HG03060 (cell line): ENCODE results near the gene MORN3.
"Not testable (repeated sequence)": the region's sequence is repeated elsewhere in the genome, so short reads cannot be mapped to it uniquely, and the experiment has no call there.

ENCODE experiments used
- ATAC-seq: cut with Tn5 transposase; IDR thresholded peaks from one replicate; pipeline ENCODE4 v1.9.1; 2021; ENCODE audit warnings: low read depth, moderate number of reproducible peaks; ENCODE audit not compliant: unreplicated experiment

MORN3 gene

DNA sequence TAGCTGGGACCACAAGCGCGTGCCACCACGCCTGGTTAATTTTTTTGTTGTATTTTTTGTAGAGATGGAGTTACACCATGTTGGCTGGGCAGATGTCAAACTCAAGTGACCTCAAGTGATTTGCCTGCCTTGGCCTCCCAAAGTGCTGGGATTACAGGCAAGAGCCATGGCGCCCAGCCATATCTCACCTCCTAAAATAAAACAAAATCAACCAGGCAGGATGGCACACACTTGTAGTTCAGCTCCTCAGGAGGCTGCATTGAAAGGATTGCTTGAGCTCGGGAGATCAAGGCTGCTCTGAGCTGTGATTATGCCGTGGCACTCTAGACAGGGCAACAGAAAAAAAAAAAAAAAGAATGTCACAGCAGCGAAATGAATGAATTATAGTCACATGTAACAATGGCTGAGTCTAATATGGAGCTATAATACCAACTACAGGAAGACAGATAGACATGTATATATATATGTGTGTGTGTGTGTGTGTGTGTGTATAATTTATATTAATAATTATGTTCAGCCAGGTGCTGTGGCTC lies 23.8 kb upstream of the MORN3 start:
- ATAC-seq, result no peak

DNA sequence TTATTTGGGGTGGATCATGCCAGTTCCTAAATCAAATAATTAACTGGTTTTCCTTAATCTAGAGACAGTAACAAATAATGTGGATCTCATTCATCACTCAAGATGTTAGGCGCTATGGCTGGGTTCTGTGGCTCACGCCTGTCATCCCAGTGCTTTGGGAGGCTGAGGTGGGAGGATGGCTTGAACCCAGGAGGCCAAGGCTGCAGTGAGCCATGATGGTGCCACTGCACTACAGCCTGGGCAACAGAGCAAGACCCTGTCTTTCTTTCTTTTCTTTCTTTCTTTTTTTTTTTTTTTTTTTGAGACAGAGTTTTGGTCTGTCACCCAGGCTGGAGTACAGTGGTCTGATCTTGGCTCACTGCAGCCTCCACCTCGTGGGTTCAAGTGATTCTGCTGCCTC lies 23.3 kb upstream of the MORN3 start:
- not testable (repeated sequence) for ATAC-seq

DNA sequence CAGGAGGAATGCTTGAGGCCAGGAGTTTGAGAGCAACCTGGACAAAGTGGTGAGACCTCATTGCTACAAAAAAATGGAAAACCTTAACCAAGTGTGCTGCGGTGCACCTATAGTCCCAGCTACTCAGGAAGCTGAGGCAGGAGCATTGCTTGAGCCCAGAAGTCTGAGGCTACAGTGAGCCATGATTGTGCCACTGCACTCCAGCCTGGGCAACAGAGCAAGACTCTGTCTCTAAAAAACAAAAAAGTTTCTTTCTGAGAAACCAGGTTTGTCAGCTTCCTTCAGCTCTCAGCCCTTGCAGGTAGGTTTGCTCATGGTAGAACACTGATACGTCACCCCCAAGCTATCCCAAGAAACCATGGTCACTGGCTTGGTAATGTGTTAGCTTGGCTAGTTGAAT lies 20.0 kb upstream of the MORN3 start:
- ATAC-seq, result no peak

DNA sequence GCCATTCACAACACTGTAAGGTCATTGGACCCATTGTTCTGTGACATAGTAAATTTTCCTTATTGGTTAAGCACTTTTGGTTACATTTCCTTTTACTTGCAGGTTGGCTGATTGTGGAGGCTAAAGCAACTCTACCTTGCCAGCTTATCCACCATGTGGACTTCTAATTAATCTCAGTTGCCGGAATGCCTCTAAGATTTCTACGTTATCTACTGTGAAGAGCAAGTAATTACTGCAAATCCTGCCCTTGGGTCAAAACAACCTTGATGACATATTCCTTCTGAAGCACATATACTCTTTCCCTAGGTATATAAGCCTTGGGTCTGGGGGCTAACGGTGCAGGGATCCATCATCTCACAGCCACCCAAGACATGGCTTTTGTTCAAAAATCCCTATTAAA lies 19.5 kb upstream of the MORN3 start:
- no peak for ATAC-seq

DNA sequence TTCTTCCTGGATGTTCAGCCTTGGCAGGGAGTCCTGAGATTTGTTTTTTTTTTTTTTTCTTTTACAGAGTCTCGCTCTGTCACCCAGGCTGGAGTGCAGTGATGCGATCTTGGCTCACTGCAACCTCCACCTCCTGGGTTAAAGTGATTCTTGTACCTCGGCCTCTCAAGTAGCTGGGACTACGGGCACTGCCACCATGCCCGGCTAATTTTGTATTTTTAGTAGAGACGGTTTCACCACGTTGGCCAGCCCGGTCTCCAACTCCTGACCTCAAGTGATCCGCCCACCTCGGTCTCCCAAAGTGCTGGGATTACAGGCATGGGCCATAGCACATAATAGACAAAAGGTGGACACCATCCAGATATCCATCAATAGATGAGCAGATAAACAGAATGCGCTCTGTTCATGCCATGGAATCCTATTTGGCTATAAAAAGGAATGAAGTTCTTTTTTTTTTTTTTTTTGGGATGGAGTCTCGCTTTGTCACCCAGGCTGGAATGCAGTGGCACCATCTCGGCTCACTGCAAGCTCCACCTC lies 10.3 kb upstream of the MORN3 start:
- not testable (repeated sequence) for ATAC-seq

DNA sequence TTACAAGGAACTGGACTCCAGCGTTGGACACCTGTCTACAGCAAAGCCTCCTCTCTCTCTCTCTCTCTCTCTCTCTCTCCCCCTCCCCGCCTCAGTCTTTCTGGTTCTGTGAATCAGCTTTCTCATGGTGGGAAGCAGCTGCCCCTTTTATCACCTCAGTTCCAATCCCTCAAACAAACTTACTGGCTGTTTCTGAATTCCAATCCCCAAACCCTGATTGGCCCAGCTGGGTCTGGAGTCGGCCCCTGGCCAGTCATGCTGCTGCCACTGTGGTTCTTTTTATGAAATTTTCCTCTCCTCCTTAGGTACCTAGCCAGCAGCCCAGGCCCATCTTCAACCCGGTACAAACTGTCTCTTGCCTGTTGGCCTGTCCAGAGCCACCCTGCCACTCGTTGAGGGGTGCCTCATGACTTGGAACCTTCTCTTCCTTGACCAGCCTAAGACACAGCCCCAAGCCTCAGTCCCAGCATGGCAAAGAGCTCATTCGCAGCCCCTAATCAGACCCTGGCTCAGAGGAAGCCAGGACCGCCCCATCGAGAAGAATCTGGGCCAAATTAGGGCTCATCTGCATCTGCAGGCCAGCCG lies 9.4 kb upstream of the MORN3 start:
- no peak for ATAC-seq

DNA sequence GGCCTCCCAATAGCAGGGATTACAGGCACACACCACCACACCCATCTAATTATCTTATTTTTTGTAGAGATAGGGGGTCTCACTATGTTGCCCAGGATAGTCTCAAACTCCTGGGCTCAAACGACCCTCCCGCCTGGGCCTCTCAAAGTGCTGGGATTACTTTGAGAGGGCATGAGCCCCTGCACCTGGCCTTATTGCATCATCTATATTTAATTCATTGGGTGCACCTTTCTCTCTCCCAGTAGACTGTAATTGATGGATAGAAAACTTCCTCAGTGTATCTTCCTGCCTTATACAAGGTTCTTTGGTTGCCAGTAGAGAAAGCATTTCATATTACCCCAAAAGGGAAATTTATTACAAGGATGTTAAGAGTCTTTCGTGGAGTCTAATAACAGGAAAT lies 8.9 kb upstream of the MORN3 start:
- ATAC-seq, result no peak

DNA sequence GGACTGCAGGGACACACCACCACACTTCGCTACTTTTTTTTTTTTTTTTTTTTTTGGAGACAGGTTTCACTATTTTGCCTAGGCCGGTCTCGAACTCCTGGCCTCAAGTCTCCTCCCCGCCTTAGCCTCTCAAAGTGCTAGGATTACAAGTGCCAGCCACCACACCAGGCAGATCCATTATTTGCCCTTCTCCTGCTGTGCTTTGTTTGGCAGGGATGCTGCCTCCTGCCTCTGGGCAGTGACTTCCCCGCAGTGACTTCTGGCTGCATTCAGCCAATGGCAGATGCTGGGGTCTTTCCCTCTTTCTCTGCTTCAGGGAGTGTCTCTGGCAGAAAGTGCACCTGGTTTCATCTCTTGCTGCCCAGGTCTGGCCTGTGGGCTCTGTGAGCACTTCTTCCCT lies 6.7 kb upstream of the MORN3 start:
- ATAC-seq, result no peak

DNA sequence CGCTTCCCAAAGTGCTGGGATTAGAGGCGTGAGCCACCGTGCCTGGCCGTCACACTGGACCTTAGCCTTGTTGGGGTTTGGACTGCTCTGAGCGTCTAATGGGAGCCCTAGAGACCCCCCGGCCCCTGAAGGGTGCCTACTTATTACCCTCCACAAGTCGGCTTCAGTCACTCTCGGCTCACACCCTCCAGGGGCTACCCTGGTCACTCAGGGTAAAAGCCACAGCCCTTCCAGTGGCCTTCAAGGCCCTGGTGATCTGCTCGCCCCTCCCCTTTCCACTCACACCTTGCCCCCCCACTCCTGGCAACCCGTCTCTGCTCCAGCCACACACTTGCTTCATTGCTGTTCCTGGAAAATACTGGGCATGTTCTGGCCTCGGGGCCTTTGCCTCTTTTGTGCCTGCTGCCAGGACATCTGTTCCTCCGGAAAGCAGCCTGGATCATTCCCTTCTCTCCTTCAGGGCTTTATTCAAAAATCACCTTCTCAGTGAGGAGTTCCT lies 3.6 kb upstream of the MORN3 start:
- no peak for ATAC-seq

DNA sequence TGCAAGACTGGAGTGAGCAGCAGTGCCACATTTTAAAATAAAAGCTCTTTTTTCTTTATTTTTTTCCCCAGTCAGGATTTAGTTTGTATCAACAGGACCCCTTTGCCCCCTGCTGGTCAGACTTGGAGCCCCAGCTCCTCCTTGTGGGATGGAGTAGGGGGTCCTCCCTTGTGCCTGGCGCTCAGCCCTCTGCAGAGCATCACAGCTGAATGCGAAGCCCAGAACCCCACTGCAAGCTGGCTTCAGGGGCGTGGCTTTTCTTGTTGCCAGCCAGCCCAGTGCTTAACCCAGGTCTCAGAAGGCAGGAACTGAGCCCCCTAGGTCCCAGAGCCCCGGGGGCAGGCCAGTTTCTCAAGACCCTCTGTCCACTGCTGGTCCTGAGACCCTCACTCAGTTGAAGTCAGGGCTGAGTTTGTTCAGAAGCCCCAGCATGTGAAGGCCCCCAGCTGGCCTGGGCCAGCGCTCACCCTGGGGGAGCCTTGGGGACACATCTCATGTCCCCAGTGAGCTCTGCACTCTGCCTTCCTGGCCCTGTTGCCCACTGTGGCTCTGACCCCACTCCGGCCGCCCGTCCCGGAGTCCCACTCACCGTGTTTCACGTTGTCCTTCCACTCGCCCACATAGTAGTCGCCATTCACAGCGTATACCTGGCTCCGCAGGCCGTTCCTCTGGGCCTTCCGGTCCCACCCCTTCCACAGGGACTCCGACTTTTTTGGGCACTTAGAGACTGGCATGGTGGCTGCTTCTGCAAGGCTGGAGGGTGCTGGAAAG lies 519 bp downstream of the MORN3 start:
- no peak for ATAC-seq

DNA sequence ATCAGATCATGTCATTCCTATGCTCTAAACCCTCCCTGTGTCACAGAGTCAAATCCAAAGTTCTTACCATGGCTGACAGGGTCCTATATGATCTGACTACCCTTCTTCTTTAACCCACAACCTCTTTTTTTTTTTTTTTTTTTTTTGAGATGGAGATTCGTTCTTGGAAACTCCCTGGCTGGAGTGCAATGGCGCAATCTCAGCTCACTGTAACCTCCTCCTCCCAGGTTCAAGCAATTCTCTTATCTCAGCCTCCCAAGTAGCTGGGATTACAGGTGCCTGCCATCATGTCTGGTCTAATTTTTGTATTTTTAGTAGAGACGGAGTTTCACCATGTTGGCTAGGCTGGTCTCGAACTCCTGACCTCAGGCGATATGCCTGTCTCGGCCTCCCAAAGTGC lies 2.6 kb downstream of the MORN3 start:
- not testable (repeated sequence) for ATAC-seq

DNA sequence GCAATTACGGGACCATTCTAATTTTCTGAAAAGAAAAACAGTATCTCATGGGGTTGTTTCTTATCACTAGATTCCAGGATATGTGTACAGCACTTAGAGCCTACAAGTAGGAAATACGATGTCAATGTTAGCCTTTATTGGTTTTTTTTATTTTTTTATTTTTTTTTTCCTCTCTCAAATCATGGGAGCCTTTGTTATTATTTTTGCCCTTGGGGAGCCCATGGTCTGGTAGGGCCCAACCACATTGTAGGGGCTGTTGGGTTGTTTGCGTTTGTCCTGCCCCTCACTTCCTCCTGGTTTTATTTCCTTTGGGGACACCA lies 5.9 kb downstream of the MORN3 start:
- ATAC-seq, result no peak

DNA sequence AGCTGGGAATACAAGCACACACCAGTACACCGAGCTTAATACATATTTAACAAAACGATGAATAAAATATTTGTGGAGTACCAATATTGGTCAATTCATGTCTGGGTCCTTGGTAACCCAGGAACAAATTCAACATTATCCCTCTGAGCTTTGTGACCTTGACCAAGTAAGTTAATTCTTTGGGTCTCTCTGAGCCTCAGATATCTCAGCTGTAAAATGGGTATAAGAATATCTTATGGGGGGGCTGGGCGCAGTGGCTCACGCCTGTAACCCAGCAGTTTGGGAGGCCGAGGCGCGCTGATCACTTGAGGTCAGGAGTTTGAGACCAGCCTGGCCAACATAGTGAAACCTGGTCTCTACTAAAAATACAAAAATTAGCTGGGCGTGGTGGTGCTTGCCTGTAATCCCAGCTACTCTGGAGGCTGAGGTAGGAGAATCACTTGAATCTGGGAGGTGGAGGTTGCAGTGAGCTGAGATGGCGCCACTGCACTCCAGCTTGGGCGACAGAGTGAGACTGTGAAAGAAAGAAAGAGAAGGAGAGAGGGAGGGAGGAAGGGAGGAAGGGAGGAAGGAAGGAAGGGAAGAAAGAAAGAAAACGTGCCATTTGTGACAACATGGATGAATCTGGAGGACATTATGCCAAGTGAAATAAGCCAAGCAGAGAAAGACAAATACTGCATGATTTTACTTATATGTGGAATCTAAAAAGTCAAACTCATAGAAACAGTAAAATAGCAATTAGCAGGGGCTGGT lies 7.9 kb downstream of the MORN3 start:
- not testable (repeated sequence) for ATAC-seq

DNA sequence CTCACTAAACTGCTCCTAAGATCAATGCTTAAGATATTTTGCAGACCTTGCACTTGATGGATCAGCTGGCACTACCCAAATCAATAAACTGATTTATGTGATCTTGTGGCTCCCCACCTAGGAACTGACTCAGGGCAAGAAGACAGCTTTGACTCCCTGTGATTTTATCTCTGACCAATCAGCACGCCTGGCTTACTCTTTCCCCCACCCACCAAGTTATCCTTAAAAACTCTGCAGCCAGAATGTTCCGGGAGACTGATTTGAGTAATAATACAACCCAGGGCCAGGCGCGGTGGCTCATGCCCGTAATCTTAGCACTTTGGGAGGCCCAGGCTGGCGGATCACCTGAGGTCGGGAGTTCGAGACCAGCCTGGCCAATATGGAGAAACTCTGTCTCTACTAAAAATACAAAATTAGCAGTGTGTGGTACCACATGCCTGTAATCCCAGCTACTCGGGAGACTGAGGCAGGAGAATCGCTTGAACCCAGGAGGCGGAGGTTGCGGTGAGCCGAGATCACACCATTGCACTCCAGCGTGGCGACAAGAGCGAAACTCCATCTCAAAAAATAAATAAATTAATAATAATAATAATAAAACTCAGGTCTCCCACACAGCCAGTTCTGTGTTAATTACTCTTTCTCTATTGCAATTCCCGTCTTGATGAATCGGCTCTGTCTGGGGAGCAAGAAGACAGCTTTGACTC lies 12.0 kb downstream of the MORN3 start:
- ATAC-seq, result no peak

DNA sequence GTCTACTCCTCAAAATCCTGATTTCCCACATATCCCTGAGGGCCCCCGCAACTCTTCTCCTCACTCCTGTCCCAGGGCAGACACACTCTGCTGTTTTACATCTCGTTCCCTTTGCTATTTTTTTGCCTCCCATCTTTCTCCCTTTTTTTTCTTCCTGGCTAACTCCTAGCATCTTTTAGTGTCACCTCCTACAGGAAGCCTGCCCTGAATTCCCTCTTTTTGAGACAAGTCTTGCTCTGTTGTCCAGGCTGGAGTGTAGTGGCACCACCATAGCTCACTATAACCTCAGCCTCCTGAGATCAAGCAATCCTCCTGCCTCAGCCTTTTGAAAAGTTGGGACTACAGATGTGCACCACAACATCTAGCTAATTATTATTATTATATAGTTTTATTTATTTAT lies 13.3 kb downstream of the MORN3 start:
- no peak for ATAC-seq

DNA sequence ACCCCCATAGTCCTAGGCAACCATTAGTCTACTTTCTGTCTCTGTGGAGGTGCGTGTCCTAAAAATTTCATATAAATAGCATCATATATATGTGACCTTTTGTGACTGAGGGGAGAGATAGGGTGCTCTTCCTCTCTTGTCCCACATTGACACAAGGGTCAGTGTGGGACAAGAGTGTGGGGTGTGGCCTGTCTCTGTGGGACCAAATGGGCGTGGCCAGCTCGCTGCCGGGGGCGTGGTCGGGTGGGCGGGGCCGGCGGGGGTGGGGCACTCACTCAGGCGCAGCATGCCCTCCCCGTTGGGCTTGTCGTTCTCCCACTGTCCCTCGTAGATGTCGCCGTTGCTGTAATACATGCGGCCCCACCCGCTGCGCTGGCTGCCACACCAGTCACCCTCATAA lies 15.5 kb downstream of the MORN3 start:
- ATAC-seq, result no peak

DNA sequence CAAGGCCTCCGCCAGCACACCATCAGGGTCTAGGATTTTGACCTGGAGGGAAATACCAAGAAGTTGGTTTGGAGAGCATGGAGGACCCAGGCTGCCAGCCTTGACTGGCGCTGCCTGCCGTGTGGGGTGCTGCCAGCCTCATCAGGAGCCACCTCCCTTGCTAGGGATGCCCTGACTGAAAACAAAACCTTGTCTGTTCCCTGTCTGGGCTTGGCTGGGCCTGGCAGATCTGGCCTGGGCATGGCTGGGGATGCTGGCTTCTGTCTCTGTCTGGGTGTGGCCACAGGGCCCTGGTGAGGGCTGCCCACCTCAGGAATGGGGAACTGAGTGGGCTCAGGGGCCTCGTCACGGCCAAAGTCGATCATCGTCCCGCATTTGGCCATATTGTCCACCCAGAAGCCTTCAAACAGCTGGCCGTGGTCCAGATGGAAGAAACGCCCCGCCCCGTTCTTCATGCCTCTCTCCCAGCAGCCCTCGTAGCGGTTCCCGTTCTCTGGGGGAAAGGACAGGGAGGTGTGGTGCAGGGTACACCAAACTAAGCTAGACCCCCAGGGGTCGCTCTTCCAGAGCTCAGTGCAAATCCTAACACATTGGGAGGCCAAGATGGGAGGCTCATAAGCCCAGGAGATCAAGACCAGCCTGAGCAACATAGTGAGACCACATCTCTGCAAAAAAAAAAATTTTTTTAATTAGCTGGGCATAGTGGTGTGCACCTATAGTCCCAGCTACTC lies 16.5 kb downstream of the MORN3 start:
- no peak for ATAC-seq

DNA sequence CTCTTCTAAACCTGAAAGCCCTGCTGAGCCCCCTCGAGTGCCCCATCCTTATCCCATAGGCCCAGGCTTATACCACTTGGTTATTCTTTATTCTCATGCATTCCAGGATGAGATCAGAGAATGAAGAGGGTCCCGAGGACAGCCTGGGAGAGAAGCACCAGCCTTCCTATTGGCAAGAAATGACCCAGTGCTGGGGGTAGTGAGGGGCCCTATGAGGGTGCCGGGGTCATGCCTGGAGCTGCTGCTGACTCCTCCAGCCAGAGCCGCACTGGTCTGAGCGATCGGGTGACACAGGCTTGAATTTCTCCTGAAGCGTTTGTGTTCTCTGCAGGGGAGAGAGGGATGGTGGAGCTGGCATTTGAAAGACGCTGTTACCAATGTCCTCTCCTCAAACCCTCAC lies 18.1 kb downstream of the MORN3 start:
- ATAC-seq, result no peak

DNA sequence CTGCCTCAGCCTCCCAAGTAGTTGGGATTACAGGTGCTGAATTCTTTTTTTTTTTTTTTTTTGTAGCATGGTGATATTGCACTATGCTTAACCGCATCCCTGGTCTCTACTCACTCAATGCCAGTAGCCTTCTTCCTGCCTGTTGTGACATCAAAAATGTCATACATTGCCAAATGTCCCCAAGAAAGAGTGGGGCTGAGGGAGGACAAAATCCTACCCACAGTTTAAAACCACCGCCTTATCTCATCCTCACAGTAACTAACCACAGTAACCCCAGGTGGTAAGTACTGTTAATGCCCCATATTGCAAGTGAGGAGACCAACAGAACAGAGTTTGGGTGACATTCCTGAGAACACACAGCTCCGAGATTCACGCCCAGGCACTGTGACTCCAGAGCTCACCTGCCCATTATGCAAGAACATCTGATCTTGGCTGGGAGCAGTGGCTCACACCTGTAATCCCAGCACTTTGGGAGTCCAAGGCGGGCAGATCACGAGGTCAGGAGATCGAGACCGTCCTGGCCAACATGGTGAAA lies 19.6 kb downstream of the MORN3 start:
- ATAC-seq, result no peak

DNA sequence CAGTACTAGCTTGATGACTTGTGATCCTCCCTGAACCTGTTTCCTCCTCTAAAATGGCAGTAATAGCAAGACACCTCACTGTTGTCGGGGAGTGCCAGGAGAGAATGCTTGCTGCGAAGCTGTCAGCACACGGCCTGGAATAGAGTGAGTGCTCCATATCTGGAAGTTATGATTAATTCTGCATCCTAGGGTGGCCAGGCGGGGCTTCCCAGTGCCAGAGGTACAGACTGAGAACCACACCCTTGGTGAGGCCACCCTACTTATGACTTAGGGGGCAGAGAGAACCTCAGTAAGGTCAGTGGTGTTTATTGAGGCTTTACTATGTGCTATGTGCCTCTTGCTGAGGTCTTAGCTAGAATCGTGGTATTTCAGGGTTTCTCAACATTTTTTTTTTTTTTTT lies 20.1 kb downstream of the MORN3 start:
- ATAC-seq, result no peak
